Measurements from ENCODE around the gene WASF3.

- no peak for TF ChIP-seq CTCF (IDR thresholded peaks at IDR 0.05; ENCODE audit: insufficient read depth, low read depth, low read length)
- no peak for TF ChIP-seq EZH2 (IDR thresholded peaks at IDR 0.05; ENCODE audit: insufficient read depth, low read length)
Observed at GRCh38 chr13:26735677-26736076, 178.2 kb downstream of the WASF3 start.
